Erythroblast (primary cell): ENCODE data around the gene ANXA4.

Experiments used
- GATA1 ChIP-seq: IDR thresholded peaks from 2 replicates; pipeline ENCODE4 v1.6.1; 2011; ENCODE audit warnings: low read depth, mild to moderate bottlenecking, control low read depth, low read length, moderate library complexity
- POLR2A ChIP-seq: IDR thresholded peaks from 2 replicates; pipeline ENCODE4 v1.6.1; 2011; ENCODE audit warnings: mild to moderate bottlenecking, low read length

DNA sequence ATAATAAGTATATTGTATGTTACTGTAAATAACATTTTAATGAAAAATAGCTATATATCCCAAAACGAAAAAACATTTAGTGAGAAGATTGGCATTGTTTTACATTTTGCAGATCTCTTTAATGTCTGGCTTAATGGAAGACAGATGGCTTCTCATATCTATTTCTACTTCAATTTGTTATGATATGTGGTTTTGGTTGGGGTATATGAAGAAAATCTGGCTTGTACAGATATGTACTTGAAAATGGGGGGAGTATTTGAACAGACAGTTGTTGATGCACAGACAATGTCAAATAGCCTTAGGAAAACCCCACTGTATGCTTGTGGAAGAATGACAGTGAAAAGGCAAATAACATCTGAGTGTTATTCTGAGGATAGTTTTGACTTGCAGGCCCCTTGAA is 64.0 kb downstream of the ANXA4 start:
- TF ChIP-seq POLR2A (no peak), GATA1 (no peak)
